NCI-H2171 (cell line): ENCODE measurements around the gene ZBTB8B.
A peak's percentile ranks its signal among the peaks of the same experiment; 100 is the strongest.
"Not testable (repeated sequence)": the region's sequence is repeated elsewhere in the genome, so short reads cannot be mapped to it uniquely, and the experiment has no call there.

Source experiments
- DNase-seq: peaks from one replicate; lab custom pipeline; 2025; lab: John Stamatoyannopoulos, UW

Gene ZBTB8B

DNA sequence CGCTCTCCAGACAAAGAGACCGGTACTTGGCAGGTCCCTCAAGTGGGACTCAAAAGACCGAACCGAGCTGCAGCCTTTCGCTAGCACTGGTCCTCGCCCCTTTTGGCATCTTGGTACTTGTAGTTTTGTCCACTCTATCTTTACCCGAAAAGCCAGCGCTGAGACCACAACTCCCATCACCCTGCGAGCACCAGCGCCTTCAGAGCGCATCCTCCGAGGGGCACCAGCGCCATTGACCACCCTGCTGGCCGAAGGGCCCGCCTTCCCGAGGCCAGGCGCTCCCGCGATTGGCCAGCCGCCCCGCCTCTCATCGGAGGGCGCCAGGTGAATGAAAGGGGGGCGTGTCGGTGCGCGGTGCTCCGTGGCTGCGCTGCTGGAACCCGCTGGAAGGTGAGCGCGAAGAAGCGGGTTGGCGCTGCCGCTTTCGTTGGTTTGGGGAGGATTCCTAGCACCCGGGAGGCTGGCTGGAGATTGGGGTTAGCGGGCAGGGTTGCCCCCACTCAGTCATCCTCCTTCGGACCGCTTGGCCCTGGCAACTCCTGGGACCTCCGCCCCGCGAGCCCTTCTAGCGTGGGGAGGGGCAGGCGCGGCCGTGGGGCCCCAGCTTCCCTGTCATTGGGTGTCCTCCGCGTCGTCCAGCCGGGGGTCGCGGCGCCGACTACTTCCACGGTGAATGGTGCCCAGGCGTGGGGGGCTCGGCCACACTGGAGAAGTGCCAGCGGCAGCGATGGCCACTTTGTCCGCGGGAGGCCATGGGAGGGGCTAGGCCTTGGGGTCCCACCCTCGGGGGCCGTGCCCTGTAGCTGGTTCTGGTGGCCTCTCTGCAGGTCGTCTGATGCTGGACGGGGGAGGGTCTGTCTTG lies at the start of gene ZBTB8B:
ZBTB8B (plus strand) TSS at position 357 of the 862 bp plus-strand sequence. CDS start 5,553 bp downstream, outside the sequence.
- DNase-seq = peak; percentile 88

DNA sequence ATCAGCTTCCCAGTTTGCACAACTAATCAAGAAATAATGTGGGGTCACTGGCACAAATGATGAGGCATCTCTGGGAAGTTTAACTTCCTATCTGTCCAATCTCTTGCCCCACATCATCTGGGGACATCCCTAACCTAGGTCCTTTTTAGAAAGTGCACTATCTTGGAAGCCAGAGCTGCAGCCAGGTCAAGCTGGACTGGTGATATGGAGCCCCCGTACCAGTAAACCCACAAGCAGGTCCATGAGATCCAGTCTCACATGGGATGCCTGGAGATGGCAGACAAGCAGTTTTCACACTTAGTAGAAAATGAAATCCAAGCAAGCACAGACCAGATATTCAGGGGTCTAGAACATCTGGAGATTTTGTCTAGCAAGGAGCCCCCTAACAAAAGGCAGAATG lies 43.1 kb upstream of the ZBTB8B start:
- DNase-seq = no peak

DNA sequence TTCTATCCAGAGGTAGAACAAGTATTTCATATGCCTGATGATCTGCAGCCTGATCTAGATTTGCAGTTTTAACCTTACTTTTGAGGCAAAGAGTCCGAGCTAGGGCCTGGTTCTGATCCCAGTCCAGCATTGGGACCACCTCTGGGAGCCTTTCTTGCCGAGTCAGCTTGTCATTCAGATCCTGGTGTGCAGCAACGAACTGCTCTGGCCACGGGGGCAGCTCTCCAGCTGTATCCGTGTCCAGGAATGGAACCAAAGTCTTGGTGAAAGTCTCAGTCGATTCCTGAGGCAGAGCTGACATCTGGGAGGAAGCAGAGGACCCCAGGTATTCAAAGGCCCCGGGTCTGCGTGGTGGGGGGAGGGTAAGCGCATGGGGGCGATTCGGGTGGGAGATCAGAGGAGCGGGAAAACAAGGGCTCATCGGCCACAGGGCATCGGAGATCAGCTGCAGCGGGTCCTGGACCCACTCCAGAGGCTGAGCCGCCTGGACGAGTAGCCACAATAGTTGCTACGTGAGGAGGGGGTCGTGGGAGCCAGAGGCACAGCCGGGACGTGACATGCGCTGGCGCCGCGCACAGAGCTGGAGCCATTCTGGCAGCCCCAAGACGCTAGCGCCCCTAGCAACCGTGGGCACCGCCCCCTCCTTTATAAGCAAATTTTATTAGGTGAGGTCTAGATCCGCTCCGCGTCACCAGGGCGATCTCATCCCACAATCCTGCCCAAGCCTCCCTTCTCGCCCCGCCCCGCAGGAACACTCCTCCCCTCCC lies 38.2 kb upstream of the ZBTB8B start:
- peak; percentile 9 for DNase-seq

DNA sequence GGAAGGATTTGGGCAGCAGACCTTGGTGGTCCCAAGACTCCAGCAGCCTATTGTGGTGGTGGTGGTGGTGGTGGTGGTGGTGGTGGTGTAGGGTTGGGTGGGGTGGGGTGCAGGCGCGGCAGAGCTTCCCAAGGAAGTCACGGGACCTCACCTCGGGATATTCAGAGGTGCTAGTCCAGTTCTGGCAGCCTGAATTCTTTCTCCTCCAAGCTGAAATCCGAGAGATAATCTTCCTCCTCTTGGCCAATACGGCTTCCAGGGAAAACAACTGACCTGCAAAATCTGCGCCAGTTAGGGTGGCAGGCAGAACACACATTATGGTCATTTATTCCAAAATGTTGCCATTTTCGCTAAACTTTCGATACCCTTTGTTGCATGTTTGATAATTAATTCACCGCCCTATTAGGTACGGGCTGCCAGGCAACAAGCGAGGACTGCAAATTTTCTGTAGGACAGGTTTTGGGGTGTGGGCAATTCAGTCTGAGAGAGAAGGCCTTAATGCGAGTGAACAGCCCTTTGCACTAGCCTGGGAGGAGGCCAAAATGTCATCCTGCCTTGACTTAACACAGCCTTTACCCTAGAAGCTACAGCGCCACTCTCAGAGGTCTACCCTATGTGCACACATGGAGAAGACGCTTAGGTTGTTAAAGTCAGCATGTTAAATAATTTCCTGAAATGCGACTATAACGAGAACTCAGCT lies 37.5 kb upstream of the ZBTB8B start:
- DNase-seq = no peak

DNA sequence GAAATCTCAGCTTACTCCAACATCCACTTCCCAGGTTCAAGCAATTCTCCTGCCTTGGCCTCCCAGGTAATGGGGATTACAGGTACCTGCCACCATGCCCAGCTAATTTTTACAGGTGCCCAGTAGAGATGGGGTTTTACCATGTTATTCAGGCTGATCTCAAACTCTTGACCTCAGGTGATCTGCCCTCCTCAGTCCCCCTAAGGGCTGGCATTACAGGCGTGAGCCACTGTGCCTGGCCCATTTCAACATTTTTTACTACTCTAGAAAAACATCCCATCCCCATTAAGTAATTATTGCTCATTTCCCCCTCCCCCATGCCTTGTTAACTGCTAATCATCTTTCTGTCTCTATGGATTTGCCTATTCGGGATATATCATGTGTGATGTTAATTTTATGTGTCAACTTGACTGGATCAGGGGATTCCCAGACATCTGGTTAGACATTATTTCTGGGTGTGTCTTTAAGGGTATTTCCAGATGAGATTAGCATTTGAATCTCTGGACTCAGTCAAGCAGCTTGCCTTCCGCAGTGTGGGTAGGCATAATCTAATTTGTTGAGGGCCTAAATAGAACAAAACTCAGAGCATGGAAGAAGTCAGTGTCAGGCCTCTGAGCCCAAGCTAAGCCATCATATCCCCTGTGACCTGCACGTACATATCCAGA lies 33.0 kb upstream of the ZBTB8B start:
- no peak for DNase-seq

DNA sequence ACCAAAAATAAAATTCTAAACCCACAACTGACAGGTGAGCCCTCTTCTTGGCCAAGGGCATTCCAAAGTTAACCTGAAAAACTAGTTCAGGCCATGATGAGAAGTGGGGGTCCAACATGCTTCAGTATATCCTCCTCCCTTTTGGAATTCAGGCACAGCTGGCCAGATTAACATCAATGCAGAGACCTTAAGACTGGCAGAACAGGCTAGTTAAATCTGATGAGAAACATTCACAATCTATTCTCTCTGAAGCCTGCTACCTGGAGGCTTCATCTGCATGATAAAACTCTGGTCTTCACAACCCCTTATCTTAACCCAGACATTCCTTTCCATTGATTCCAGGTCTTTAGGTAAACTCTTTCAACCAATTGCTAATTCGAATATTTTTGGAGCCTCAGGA lies 26.7 kb upstream of the ZBTB8B start:
- DNase-seq = no peak

DNA sequence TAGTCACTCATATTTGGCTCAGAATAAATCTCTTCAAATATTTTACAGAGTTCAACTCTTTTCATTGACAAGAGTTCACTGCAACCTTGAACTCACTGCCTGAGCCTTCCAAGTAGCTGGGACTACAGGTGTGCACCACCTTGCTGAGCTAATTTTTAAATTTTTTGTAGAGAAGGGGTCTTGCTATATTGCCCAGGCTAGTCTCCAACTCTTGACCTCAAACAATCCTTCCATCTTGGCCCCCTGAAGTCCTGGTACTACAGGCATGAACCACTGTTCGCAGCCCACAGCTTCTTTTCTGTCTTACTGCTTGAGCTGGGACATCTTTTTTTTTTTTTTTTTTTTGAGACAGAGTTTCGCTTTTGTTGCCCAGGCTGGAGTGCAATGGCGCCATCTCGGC lies 26.1 kb upstream of the ZBTB8B start:
- DNase-seq = not testable (repeated sequence)

DNA sequence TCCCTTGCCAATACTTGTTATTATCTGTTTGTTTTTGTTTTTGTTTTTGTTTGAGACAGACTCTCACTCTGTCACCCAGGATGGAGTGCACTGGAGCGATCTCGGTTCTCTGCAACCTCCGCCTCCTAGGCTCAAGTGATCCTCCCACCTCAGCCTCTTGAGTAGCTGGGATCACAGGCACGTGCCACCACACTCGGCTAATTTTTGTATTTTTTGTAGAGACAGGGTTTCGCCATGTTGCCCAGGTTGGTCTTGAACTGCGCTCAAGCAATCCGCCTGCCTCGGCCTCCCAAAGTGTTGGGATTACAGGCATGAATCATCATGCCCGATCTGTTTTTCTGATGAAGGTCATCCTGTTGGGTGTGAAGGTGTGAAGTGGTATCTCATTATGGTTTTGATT lies 23.4 kb upstream of the ZBTB8B start:
- not testable (repeated sequence) for DNase-seq

DNA sequence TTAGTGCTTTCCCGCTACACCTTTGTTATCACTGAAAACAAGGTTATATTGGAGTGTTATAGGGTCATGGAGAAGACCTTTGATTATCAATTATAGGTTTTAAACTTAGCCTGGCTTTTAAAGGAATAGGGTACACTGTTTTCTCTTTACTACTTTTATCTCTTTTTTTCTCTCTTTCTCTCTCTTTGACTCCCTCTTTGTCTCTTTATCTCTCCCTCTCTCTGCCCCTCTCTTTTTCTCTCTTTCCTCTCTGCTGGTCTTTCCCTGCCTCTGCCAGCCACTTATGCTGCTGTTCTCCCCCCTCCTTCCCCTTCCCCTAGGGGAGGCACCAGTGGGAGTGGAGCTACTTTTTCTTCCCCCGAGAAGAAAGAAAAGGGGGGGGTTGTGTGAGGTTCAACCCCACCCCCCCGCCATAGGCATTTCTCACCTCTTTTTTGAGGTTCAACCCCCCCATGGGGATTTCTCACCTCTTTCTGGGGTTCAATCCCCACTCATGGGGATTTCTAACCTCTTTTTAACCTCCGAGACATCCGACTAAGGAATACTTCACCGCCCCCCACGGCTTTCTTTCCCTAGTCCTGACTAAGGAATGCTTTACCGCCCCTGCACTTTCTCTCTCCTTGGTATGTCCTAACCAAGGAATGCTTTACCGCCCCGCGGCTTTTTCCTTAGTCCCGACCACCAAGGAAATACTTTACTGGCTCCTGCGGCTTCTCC lies 17.2 kb upstream of the ZBTB8B start:
- no peak for DNase-seq

DNA sequence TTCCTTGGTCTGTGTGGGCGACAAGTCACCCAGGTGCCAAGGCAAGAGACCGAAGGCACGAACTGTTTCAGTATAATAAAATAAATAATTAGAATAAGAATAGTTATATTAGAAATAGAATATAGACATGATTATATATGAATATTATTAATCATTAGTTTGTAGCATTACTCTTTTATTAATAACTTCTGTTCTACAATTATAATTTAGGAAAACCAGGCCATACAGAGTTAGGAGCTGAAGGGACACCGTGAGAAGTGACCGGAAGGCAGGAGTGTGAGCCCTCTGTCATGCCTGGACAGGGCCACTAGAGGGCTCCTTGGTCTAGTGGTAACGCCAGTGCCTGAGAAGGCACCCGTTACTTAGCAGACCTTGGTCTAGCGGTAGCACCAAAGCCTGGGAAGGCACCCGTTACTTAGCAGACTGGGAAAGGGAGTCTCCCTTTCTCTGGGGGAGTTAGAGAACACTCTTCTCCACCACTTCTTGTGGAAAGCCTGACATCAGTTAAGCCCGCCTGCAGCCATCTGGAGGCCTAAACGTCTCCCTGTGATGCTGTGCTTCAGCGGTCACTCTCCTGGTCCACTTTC lies 16.6 kb upstream of the ZBTB8B start:
- peak; percentile 30 for DNase-seq

DNA sequence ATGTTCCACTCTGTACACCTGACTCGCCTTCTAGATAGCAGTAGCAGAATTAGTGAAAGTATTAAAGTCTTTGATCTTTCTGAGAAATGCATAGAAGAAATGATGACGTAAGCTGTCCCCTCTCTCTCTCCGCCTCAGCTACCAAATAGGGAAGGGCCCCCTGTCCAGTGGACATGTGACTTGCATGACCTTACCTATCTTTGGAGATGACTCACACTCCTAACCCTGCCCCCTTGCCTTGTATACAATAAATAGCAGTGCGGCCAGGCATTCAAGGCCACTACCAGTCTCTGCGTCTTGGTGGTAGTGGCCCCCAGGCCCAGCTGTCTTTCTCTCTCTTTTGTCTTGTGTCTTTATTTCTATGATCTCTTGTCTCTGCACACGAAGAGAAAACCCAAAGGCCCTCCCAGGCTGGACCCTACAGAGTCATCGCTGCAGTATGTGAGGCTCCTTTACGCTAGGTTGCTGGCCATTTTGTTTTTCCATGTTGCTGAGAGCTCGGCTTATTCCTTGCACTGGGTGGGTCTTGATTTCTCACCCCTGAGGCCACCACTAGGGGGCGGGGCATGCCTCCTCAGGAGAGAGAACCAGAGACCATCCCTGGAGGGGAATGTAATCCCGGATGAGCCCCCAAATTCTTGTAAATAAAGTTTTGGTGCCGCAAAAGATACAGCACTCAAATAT lies 16.0 kb upstream of the ZBTB8B start:
- DNase-seq = no peak

DNA sequence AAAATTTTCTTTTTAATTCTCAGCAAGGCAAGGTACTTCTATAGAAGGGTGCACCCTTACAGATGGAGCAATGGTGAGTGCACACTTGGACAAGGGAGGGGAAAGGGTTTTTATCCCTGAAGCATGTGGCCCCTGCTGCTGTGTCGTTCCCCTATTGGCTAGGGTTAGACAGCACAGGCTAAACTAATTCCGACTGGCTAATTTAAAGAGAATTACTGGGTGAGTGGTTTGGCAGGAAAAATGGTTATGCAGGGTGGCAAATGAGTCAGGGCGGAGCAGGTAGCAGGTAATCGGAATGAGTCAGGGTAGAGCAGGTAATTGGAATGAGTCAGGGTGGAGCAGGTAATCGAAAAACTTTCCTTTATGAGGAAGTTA lies 15.4 kb upstream of the ZBTB8B start:
- not testable (repeated sequence) for DNase-seq

DNA sequence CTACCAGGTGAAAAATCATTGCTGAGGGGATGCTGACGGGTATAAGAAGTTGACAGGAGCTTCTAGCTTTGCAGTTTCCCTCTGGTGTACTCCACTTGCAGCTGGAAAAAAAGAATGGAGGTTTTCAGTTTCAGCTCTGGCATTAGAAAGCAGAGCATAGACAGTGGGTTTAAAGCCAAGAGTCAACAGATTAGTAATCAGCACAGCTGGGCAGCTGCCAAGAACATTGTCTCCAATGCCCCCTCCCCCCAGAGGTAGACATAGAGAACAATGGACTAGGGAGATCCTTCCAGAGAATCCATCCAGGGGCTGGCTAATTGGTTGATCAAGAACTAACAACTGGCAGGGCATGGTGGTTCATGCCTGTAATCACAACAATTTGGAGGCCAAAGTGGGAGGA lies 10.1 kb upstream of the ZBTB8B start:
- no peak for DNase-seq

DNA sequence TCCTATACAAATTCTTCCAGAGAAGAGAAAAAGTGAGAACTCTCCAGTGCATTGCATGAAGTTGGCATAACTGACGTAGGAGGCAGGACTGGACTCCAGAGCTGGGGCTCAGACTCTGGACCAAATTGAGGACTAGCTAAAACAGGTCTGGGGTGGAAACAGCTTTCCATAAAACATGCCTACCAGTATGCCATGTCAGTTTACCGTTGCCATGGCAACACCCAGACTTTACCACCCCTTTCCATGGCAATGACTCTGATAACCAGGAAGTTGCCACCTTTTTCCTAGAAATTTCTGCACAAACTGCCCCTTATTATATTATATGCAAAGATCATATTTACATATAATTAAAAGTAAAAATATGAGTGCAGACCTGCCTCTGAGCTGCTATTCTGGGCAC lies 8.9 kb upstream of the ZBTB8B start:
- no peak for DNase-seq

DNA sequence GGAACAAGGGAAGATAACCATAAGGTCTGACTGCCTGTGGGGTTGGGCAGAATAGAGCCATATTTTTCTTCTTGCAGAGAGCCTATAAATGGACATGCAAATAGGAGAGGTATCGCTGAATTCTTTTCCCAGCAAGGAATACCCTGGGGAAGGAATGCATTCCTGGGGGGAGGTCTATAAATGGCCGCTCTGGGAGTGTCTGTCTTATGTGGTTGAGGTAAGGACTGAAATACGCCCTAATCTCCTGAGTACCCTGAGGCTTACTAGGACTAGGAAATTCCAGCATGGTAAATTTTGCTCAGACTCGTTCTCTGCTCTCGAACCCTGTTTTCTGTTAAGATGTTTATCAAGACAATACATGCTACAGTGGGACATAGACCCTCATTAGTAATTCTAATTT lies 6.1 kb upstream of the ZBTB8B start:
- DNase-seq = not testable (repeated sequence)

DNA sequence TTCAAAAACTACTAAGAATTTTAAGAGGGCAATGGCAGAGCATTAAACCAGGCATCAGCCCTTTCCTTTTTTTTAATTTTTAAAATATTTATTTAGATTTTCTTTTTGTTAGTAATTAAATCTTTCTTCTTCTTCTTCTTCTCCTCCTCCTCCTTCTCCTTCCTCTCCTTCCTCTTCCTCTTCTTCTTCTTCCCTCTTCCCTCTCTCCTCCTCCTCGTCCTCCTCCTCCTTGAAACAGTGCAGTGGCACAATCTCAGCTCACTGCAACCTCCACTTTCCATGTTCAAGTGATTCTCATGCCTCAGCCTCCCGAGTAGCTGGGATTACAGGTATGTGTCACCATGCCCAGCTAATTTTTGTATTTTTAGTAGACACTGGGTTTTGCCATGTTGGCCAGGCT lies 1.9 kb upstream of the ZBTB8B start:
- not testable (repeated sequence) for DNase-seq

DNA sequence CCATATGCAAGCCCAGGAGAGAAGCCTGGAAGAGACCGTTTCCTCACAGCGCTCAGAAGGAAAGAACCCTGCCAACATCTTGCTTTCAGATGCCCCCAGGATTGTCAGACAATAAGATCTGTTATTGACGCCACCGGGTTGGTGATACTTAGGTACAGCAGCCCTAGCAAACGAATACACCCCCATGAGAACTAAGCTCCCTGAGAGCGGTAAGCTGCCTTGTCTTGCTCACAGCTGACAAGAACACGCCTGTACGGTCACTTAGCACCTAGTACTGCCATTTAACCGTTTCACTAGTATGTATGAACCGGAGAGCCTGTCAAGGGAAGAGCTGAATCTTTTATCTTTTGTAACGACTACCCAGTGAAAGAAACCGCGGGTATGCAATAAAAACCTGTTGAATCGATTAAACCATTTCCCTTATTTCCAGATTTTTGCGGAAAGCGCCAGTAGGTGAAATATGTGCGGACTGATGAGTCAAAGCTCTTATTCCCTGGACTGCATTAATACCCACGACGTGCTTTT lies 619 bp upstream of the ZBTB8B start:
- DNase-seq = no peak

DNA sequence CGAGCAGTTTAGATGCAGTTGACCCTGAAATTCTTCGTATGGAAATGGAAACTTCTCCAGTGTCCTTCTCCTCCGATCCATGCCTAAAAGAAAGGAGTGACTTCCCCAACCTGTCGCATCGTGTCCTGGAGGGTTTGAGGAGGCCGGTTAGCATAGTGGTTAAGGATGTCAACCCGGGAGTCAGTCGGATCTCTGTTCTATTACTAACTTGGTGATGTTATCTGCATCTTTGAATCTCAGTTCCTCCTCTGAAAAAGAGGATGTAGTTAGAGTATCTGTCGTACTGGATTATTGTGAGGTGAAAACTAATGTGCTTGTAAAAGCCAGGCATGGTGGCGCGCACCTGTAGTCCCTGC lies 684 bp downstream of the ZBTB8B start:
- DNase-seq = no peak

DNA sequence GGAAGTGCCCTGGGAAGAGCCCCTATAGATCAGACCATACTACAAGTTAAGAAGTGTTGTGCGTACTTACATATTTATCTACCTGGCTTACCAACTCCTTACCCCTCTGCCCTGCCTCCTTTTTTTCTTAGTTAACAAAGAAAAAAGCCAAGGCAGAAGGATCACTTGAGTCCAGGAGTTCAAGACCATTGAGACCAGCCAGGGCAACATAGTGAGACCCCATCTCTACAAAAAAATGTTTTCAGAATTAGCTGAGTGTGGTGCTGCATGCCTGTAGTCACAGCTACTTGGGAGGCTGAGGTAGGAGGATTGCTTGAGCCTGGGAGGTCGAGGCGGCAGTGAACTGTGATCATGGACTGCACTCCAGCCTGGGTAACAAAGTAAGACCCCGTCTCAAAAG lies 1.9 kb downstream of the ZBTB8B start:
- DNase-seq = no peak

DNA sequence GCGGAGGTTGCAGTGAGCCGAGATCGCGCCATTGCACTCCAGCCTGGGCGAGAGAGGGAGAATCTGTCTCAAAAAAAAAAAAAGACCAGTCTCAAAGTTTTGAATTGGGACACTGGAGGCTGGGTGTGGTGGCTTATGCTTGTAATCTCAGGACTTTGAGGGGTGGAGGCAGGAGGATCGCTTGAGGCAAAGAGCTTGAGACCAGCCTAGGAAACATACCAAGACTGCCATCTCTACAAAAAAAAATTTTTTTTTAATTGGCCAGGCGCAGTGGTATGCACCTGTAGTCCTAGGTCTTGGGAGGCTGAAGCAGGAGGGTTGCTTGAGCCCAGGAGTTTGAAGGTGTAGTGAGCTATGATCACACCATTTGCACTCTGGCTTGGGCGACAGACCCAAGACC lies 3.9 kb downstream of the ZBTB8B start:
- no peak for DNase-seq
